Smooth muscle cell (in vitro differentiated cells): ENCODE measurements around the gene PCP2. TPM values are rescaled to one million over a fixed set of nuclear protein-coding genes. Genes with fewer than 3 reads are reported as not detected.

ENCODE experiments used
- DNase-seq: peaks from one replicate; lab custom pipeline; 2025; ENCODE audit not compliant: unreplicated experiment; lab: John Stamatoyannopoulos, UW
- H2AFZ ChIP-seq: fragments of 200-600 bp; sonication (generic); 2 replicates; pipeline ENCODE4 v1.6.0; 2016; ENCODE audit warnings: antibody characterized with exemption, low read depth, mild to moderate bottlenecking
- H3F3A ChIP-seq: fragments of 200-600 bp; sonication (generic); 2 replicates; pipeline ENCODE4 v1.6.0; 2017; ENCODE audit warnings: antibody characterized with exemption, low read depth
- H3K27ac ChIP-seq: fragments of 200-600 bp; sonication (generic); 2 replicates; pipeline ENCODE4 v1.5.1; 2016; ENCODE audit warnings: low read depth, mild to moderate bottlenecking
- H3K27me3 ChIP-seq: fragments of 200-600 bp; sonication (generic); 2 replicates; pipeline ENCODE4 v1.6.1; 2016; ENCODE audit warnings: low read depth, mild to moderate bottlenecking
- H3K36me3 ChIP-seq: fragments of 200-600 bp; sonication (generic); 2 replicates; pipeline ENCODE4 v1.5.1; 2016; ENCODE audit warnings: low read depth
- H3K4me1 ChIP-seq: fragments of 200-600 bp; sonication (generic); 2 replicates; pipeline ENCODE4 v1.5.1; 2016; ENCODE audit warnings: low read depth
- H3K4me2 ChIP-seq: fragments of 200-600 bp; sonication (generic); 2 replicates; pipeline ENCODE4 v1.6.0; 2016; ENCODE audit warnings: mild to moderate bottlenecking
- H3K4me3 ChIP-seq: fragments of 200-600 bp; sonication (generic); 2 replicates; pipeline ENCODE4 v1.5.1; 2016; ENCODE audit warnings: mild to moderate bottlenecking
- H3K79me2 ChIP-seq: fragments of 200-600 bp; sonication (generic); 2 replicates; pipeline ENCODE4 v1.6.0; 2016; ENCODE audit warnings: low read depth, mild to moderate bottlenecking
- H3K9ac ChIP-seq: fragments of 200-600 bp; sonication (generic); 2 replicates; pipeline ENCODE4 v1.6.0; 2016; ENCODE audit warnings: low read depth
- H3K9me3 ChIP-seq: fragments of 200-600 bp; sonication (generic); replicated peaks from 2 replicates; pipeline ENCODE4 v1.5.1; 2016; ENCODE audit warnings: low read depth
- H4K20me1 ChIP-seq: fragments of 200-600 bp; sonication (generic); 2 replicates; pipeline ENCODE4 v1.6.0; 2016; ENCODE audit warnings: low read depth
- WGBS: methylation state at CpG from one replicate; pipeline ENCODE4 v1.1.7; 2016; ENCODE audit warnings: low lambda C conversion rate; 5-methylcytosine and 5-hydroxymethylcytosine counted together
- polyA plus RNA-seq: library from polyadenylated mRNA; unstranded; fragments of >200 nt; fragmentation: Nextera tagmentation; extraction: Ambion mirVana; gene quantifications from 2 replicates; pipeline ENCODE4 v1.2.1, GENCODE V29; 2016
- total RNA-seq: library from RNA; depleted of rRNA; stranded (reverse); fragments of >200 nt; gene quantifications from 2 replicates; pipeline ENCODE4 v1.2.3, GENCODE V29; 2014
- TF ChIP-seq, protein P1 (sequence below): fragments of 200-600 bp; sonication (generic); IDR thresholded peaks from 2 replicates; pipeline ENCODE4 v1.5.1; 2017; ENCODE audit warnings: borderline replicate concordance, mild to moderate bottlenecking, antibody characterized with exemption; ENCODE audit not compliant: insufficient read depth, poor library complexity, severe bottlenecking

The PCP2 gene
- total and polyA plus RNA-seq, 2 experiments from 2014 or later = 0.35 TPM; not detected in 1

- TF ChIP-seq, protein P1, sequence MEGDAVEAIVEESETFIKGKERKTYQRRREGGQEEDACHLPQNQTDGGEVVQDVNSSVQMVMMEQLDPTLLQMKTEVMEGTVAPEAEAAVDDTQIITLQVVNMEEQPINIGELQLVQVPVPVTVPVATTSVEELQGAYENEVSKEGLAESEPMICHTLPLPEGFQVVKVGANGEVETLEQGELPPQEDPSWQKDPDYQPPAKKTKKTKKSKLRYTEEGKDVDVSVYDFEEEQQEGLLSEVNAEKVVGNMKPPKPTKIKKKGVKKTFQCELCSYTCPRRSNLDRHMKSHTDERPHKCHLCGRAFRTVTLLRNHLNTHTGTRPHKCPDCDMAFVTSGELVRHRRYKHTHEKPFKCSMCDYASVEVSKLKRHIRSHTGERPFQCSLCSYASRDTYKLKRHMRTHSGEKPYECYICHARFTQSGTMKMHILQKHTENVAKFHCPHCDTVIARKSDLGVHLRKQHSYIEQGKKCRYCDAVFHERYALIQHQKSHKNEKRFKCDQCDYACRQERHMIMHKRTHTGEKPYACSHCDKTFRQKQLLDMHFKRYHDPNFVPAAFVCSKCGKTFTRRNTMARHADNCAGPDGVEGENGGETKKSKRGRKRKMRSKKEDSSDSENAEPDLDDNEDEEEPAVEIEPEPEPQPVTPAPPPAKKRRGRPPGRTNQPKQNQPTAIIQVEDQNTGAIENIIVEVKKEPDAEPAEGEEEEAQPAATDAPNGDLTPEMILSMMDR = no peak
- no peaks in the 10 kb centered on the region for H4K20me1 ChIP-seq
- no peaks in the 10 kb centered on the region for H3K9me3 ChIP-seq
- H3K27me3 ChIP-seq = peaks cover 16% of the 10 kb centered on the region
- H3K4me2 ChIP-seq = no peak overlapping the region
- no peak overlapping the region for H3K9ac ChIP-seq
- H3K4me1 ChIP-seq = no peaks in the 10 kb centered on the region
- no peak overlapping the region for H3K4me3 ChIP-seq
- no peak for DNase-seq
- H3F3A ChIP-seq = no peaks in the 10 kb centered on the region
- H2AFZ ChIP-seq = no peak overlapping the region
- H3K27ac ChIP-seq = no peak overlapping the region
- 67% methylated on average over 9 of the region's 9 CpGs for WGBS
- no peaks in the 10 kb centered on the region for H3K36me3 ChIP-seq
- H3K79me2 ChIP-seq = no peaks in the 10 kb centered on the region
These were observed 24.7 kb upstream of the PCP2 start for GRCh38 chr19:7658219-7658686.

GRCh38 chr19:7657131-7657751, 23.7 kb upstream of the PCP2 start:
- no peaks in the 10 kb centered on the region for H3K79me2 ChIP-seq
- peaks cover 16% of the 10 kb centered on the region for H3K27me3 ChIP-seq
- H3K4me1 ChIP-seq = no peaks in the 10 kb centered on the region
- no peak for DNase-seq
- no peak overlapping the region for H3K27ac ChIP-seq
- no peaks in the 10 kb centered on the region for H3K9me3 ChIP-seq
- no peak overlapping the region for H3K4me2 ChIP-seq
- H2AFZ ChIP-seq = no peak overlapping the region
- TF ChIP-seq, protein P1 = no peak
- H3K9ac ChIP-seq = no peak overlapping the region
- no peaks in the 10 kb centered on the region for H3F3A ChIP-seq
- H4K20me1 ChIP-seq = no peaks in the 10 kb centered on the region
- H3K4me3 ChIP-seq = no peak overlapping the region
- 60% methylated on average over 14 of the region's 14 CpGs for WGBS
- H3K36me3 ChIP-seq = no peaks in the 10 kb centered on the region

DNA sequence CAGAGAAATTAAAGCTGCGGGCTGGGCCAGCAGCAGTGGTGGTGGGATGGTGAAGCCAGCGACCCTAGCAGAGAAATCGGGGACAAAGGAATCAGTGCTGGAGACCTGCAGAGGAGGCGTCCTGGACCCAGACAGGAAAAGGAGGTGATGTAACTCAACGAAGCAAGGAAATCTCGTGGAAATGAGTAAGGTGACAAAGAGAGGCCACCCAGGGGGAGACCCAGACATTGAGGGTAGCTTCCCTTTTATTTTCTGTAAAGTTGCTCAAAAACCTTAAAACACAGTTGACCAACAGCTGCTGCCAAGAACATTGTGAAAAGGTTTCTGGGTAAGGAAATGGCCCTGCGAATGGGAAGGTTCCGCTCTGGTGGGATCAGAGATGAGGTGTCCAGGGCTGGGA, 22.1 kb upstream of the PCP2 start:
- Histone ChIP-seq H3K36me3 (no peaks in the 10 kb centered on the region), H3K27ac (no peak overlapping the region), H3F3A (no peaks in the 10 kb centered on the region), H3K9me3 (no peaks in the 10 kb centered on the region), H3K9ac (no peak overlapping the region), H3K4me1 (no peaks in the 10 kb centered on the region), H2AFZ (no peak overlapping the region), H4K20me1 (no peaks in the 10 kb centered on the region), H3K79me2 (no peaks in the 10 kb centered on the region), H3K4me3 (no peak overlapping the region), H3K4me2 (no peak overlapping the region), H3K27me3 (peaks cover 8% of the 10 kb centered on the region)
- TF ChIP-seq, protein P1 = no peak
- WGBS = 79% methylated on average over 8 of the region's 8 CpGs
- DNase-seq = no peak

DNA sequence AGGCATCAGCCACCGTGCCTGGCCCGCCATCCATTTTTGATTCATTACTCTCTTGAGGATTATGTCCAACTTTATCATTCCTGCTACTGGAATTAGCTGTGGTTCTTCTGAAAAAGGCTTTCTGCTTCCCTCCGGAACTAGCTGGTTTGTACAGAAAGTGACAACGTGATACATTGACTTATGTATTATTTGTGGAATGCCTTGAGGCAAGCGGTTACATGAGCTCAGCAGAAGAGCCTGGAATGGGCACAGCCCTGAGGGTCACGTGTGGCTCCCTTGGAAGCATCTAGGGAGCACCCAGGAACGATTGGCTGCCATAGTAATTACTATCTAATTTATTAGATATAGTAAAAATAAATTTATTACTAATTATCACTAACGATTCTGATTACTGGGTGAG, 20.9 kb upstream of the PCP2 start:
- H3F3A ChIP-seq = no peaks in the 10 kb centered on the region
- no peaks in the 10 kb centered on the region for H3K36me3 ChIP-seq
- no peak overlapping the region for H3K4me3 ChIP-seq
- H3K4me1 ChIP-seq = no peaks in the 10 kb centered on the region
- H3K79me2 ChIP-seq = no peaks in the 10 kb centered on the region
- TF ChIP-seq, protein P1 = no peak
- H4K20me1 ChIP-seq = no peaks in the 10 kb centered on the region
- H2AFZ ChIP-seq = no peak overlapping the region
- no peak for DNase-seq
- peaks cover 7% of the 10 kb centered on the region for H3K27me3 ChIP-seq
- no peak overlapping the region for H3K4me2 ChIP-seq
- WGBS = 56% methylated on average over 8 of the region's 8 CpGs
- no peaks in the 10 kb centered on the region for H3K9me3 ChIP-seq
- H3K27ac ChIP-seq = no peak overlapping the region
- H3K9ac ChIP-seq = no peak overlapping the region
